GM21786 (cell line): ENCODE results near the gene SLC35F1.

ENCODE experiments used
- ATAC-seq: cut with Tn5 transposase; IDR thresholded peaks from one replicate; pipeline ENCODE4 v1.9.1; 2021; ENCODE audit not compliant: unreplicated experiment

The SLC35F1 gene

DNA sequence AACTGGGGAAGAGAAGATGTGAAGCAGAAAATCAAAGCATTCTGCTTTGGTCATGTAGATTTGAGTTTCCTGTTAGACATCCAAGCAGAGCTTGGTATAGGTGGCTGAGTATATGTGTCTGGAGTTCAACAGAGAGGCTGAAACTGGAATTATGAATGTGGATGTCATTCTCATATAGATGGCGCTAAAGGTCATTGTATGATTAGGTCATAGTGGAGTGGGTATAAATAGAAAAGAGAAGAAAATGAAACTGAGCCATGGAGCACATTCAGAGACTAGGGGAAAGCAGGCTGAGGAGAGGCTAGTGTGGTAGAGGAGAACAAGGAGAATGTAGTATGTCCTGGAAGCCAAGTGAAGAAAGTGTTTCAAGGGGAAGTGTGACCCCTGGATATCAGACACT is 345.4 kb downstream of the SLC35F1 start:
- peak; percentile 72 for ATAC-seq

DNA sequence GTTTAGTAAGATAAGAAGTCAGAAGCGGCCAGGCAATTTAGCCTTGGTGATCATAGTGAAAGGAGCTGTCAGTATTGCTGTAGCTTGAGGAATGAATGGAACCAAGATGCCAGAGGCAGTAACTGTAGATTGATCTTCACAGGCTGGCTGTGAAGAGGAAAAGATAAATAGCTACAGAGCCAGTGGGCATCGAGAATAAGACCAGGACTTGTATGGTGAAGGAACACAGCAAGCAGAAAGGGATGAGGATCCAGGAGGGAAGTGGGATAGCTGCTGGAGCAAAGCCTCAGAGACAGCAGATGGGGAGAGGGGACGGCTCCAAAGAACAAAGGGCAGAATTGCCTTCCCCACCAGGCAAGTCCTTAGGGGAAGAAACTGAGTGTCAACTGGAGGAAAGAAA is 346.7 kb downstream of the SLC35F1 start:
- ATAC-seq, result no peak

DNA sequence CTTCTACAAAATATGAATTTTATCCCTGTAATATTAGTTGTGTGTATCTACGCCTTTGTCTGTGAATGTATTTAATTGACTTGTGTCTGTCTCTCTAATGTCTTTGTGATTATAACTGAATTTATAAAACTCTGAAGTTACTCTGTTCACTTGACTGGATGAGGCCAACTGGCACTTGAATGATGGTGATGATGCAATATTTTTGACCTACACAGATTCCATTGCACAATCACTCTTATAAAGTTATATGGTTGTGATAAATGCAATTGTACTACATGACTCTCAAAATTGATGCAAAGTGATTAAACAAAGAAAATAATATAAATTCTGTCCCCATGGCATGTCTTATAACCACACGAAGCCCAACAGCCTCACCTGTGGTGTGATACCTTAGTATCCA is 353.8 kb downstream of the SLC35F1 start:
- no peak for ATAC-seq

DNA sequence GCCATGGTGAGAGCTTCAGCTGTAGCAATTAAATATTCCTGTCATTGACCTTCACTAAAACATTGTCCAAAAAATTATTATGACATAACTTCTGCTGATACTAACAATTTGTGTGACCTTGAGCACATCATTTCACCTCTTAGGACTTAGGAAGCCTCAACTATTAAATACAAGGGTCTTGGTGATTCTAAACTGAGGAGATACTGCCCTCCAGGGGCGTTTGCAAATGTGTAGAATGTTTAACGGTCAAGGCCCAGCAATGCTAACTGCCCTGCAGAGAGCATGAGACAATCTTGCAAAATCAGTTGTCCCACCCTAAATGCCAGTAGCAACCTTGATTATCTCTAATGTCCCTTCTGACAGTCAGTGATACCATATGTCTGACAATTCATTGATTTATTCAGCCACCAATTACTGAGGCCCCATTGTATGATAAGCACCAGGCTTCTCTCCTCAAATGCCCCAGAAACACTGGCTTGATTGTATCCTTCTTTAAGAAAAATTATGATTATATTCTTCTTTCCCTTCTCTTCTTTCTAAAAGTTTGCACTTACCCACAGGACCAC is 356.9 kb downstream of the SLC35F1 start:
- ATAC-seq, result peak; percentile 65

DNA sequence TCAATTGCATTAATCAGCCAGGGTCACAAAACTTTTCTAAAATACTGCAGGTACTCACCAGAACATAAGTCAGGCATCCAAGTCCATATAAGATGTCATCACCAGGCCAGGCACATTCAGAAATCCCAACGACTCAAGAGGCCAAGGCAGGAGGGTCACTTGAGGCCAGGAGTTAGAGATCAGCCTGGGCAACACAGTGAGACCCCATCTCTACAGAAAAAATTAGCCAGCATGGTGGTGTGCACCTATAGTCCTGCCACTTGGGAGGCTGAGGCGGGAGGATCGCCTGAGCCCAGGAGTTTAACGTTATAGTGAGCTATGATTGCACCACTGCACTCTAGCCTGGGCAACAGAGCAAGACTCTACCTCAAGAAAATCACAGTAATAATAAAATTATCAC is 362.6 kb downstream of the SLC35F1 start:
- no peak for ATAC-seq

DNA sequence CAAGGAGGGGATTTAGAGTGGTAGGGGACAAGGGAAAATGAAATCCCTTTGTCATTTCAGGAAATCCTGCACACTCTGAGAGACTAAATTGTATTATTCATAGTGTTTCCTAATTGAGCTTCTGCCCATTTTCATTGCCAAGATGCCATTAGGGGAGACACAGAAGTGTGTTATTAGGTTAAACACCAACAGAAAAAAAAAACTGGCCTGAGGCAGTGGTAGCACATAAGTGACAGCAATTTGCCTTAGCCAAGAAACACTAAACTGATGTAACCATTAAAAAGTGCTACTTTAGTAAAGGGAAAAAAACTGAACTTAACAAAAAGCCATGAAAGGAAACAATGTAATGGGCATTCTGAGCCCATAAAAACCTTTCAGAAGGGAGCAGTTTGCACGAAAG is 370.6 kb downstream of the SLC35F1 start:
- no peak for ATAC-seq

DNA sequence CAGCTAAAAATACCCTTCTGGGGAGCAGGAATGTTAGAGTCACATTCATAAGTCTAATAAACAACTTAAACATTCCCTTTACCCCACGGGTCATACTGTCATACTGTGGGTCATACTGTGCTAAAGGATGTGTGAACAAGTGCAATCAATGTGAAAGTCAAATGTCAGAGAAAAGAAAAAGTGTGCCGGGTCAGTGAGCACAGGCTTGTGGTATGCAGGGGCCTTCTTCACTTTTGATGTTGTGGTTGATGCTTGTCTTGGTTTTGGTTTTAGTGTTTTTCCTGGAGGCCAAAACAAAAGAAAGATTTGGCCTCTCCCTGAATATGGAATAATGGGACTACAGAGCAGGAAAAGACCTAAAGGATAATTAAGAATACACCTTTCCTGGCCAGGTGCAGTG is 373.1 kb downstream of the SLC35F1 start:
- ATAC-seq, result peak; percentile 99

DNA sequence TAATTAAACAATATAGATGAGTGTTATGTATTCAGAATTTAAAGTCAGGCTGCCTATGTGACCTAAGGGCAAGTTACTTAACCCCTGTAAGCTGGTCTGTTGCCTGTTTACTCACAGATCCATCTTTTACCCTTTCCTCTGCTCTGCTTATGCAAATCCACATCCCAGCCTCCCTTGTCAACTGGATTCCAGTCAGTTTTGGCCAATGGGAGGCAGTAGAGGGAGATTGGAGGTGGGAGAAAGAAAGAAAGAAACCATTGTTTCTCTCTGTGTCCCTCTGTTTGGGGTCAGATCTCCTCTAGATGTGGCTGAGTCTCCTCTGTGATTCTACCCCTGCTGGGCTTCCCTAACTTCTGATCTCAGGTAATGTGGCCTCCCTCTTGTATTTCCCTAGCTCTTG is 374.2 kb downstream of the SLC35F1 start:
- no peak for ATAC-seq

DNA sequence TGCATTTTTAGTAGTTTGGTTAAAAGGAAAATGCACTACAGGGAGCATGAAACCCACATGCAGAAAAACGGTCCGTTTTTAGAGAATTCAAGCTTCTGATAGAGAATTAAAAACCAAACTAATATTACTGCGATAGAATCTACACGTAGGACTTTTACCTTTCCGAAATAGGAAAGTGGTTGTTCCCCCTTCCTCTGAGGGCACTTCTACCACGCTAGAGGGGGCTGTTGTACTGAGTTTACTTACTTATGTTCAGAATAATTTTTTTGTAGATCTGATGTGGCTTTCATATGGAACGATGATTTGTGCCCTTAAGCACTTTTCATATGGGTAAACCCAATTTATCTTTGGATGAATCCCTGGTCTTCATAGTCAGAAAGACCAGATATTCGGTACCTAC is 376.7 kb downstream of the SLC35F1 start:
- ATAC-seq, result no peak

DNA sequence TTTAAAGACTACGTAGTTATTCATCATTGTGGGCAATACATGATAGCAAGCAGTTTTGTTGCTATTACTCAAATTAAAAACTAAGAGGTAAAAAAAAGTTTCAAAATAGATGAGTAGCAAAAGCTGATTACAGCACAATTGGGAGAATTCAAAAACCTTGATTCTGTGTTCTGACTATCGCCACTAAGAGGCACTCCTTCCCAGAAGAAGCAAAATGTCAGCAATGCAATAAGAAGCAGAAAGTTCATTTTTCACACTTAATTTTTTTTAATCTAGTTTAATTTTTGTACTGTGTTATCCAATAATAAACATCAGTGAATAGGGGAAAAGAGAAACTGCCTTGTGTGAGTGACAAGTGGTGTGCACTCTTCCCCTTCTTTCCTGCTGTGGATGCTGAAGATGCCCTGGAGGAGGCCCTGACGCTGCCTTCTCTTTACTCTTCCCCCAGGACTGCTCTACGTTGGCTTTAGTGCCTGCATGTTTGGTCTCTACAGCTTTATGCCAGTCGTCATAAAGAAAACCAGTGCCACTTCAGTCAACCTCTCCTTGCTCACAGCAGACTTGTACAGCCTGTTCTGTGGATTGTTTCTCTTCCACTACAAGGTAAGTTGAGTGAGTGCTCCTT is 377.8 kb downstream of the SLC35F1 start:
- ATAC-seq, result no peak

DNA sequence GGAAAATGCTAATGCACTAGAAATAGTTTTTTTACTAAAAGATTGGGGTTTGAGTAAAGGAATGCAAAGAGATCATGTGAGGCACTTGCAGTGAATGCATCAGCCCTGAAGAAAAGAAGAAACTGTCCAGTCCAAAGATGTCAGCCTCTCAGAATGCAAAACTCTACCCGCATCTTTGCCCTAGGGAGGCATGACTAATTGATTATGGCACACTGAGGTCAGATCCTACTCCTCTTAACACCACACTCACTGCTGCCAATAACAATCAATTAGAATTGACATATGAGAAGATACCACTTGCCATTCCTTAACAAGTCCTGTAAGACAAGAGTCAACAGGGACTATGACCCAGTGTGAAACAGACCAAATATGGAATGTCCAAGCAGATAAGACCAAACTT is 378.7 kb downstream of the SLC35F1 start:
- no peak for ATAC-seq

DNA sequence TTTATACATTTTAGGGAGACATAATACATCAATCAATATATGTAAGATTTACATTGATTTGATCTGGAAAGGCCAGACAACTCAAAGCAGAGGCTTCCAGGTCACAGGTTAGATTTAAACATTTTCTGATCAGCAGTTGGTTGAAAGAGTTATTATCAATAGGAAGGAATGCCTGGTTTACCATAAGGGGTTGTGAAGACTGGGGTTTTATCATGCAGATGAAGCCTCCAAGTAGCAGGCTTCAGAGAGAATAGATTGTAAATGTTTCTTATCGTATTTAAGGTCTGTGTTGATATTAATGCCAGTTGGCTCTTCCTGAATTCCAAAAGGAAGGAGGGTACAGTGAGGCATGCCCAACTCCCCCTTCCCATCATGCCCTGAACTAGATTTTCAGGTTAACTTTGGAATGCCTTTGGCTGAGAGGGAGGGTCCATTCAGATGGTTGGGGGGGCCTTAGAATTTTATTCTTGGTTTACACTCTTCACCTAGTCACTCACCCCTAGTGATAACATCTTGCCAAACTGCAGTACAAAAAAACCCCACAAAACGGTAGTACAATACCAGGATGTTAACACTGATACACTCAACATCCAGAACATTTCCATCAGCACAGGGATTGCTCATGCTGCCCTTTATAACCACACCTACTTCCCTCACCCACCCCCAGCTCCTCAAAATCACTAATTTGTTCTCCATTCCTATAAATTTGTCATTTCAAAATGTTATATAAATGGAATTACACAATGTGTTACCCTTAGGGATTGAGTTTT is 381.5 kb downstream of the SLC35F1 start:
- no peak for ATAC-seq

DNA sequence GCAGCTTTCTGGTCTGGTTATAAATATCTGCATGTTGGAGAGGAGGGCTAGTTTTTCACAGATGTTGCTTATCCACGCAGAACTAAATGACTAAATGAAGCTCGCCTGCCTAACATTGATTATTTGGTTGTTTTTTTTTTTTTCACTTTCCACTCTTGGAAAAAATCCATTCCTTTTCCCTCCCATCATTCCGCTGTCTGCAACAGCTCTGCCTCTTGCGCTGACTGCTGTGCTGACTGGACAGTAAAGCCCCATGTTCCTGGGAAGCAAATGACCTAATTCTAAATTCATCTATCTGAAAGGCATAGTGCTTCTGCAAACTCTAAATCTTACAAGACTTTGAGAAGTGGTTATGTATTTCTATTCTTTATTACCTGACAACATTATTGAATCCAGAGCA is 385.5 kb downstream of the SLC35F1 start:
- no peak for ATAC-seq

DNA sequence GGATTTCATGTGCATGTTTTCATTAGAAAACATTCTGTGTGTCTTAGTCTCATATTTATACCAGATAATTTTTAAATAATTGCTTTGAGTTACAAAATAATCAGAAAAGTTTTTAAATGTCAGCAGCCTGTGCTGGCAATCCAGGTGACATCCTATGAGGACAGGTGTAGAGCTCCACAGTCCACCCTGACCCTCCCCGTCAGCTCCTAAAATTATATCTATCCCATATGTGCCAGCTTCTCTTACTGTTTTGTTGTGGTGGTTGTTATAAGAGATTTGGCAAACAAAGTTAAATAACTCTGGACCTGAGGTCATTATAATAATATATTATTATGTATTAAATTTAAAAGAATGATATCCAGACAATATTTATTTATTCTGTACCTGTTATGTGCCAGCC is 387.8 kb downstream of the SLC35F1 start:
- ATAC-seq, result no peak

DNA sequence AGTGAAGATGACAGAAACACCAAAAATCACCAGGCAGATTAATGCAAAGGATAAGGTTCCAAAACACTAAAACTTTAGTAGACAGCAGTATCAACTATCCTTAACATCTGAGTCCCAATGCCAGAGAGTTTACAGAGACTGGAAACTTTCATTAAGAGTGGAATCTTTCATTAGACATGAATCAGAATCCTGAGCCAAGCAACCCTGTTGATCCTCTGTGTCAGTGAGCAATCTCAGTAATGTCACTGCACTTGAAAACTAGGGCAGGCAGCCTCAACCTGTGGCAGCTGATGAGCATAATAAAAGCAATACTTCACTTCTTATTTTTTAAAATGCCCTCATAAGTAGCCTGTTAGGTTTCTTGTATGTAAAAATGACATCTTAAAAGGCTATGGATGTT is 388.3 kb downstream of the SLC35F1 start:
- ATAC-seq, result no peak

DNA sequence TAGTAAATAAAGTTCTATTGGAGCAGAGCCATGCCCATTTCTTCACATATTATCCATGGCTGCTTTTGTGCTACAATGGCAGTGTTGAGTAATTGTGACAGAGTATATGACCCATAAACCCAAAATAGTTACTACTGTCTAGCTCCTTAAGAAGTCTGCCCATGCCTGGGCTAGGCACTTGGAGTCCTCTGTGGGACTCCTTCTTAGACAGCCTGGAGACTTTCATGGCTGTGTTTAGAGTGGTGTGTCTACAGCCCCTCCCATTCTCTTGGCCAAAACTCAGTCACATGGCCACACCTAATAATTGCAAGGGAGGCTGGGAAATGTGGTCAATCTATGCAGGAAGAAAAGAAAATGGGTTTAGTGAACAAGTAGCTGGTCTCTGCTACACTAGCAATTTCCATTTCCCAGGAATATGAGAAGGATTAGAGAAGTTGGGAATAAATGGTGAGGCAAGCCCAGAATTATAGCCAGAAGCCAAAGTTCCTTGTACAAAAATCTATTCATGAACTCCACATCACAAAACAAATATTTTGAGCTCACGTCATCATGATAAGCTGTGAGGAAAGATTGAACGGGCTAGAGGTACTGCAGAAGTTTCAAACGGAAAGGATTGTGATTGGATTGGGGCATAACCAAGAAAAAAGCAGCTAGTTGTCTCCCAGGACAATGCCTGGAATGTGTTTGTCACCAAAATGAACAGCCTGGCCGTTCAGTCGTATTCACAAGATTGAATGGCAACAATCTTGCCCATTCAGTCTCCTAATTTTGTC is 389.3 kb downstream of the SLC35F1 start:
- ATAC-seq, result no peak

DNA sequence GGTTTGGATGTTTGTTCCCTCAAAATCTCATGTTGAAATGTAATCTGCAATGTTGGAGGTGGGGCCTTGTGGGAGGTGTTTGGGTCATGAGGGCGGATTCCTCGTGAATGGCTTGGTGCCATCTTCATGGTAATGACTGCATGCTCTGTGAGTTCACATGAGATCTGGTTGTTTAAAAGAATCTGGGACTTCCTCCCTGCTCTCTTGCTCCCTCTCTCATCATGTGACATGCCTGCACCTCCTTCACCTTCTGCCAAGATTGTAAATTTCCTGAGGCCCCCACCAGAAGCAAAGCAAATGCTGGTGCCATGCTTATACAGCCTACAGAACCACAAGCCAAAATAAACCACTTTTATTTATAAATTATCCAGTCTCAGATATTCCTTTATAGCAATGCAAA is 390.8 kb downstream of the SLC35F1 start:
- ATAC-seq, result no peak

DNA sequence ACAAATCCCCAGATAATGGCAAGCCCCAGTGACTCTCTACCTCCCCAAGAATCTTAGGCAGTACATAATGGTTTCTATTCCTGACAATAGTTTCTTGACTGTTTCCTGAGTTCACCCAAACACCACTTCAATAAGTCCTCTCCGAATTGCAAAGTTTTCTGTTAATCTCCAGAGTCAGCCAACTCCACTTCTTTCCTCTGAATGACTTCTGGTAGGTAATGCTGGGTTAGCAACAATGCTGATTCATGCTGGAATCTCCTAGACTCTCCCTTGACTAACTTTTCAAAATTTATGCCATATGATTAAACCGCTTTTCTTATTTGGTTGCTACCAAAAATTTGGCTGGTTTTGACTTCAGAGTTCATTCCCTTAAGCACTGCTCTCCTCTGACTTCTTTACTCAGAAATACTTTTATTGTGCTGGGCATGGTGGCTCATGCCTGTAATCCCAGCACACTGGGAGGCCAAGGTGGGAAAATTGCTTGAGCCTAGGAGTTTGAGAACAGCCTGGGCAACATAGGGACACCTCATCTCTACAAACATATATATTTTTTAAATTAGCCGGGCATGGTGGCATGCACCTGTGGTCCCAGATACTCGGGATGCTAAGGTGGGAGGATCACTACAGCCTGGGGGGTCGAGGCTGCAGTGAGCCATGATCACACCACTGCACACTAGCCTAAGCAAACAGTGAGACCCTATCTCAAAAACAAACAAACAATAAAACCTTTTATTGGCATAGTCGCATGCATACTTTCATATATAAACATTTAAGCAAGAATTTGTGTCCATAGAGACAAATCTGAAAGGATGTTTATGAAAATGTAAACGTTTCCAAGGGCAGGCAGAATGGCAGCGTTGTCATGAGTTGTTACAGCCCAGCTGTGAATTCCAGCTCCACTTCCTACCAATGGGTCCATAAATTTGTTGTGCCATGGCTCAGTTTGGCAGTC is 391.7 kb downstream of the SLC35F1 start:
- no peak for ATAC-seq

DNA sequence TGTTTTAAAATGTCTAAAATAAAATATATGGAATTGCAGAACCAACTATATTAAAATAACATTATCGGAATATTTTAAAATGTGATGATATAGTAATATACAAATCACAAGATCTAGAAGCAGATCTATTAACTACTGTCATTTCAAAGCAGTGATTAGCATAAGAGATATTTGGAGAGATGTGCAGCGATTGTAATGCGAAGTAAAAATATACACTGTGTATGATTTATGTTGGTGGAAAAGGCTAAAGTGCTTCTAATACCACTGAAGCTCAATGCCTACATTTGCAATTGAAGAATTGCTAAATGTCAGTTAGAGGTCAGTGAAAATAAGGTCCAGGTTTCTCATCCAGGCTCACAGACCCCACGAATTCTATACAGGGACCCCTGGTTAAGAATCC is 392.4 kb downstream of the SLC35F1 start:
- ATAC-seq, result no peak

DNA sequence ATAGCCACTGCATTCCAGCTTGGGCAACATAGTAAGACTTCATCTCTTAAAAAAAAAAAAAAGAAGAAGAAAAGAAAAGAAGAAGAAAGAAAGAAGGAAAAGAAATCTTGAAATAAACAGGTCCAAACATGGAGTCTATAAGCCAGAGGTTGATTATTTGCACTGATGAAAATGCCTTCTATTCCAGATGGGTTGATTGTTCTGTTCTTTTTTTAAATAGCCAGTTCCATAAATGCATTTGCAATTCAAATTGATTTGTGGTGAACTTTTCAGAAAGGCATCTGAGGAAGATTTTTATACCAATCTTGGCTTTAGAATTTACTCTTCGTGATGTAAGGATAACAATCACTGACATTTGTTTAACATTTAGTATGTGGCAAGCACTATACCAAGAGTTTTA is 397.3 kb downstream of the SLC35F1 start:
- ATAC-seq, result no peak

DNA sequence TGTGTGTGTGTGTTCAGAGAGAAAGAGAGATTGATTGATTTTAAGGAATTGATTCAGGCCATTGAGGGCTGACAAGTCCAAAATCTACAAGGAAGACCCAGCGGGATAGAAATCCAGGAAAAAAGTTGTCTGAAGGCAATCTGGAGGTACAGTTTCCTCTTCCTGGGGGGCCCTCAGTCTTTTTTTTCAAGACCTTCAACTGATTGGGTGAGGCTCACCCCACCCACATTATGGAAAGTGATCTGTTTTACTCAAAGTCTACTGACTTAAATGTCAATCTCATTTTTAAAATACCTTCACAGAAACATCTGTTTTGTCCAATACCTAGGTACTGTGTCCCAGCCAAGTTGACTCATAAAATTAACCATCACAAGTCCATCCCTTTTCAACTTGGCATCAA is 398.0 kb downstream of the SLC35F1 start:
- ATAC-seq, result no peak
